ENCODE data around the gene MYOZ1. TPM values are rescaled to one million over a fixed set of nuclear protein-coding genes. Genes with fewer than 3 reads are reported as not detected.

MYOZ1 gene
- total and polyA plus RNA-seq, 2 donors (not counting 3 experiments of a cell fraction or from before 2014, with no cell fraction given), result not detected

- Histone ChIP-seq H3K9me3 (replicated peaks; ENCODE audit: control insufficient read depth, insufficient read depth, low read length) (no peaks in the 10 kb centered on the region), H3K9ac (replicated peaks; ENCODE audit: extremely low read depth, insufficient read depth, low read length) (peak overlapping the region; percentile 71), H3K79me2 (ENCODE audit: control insufficient read depth, insufficient read depth, low read length) (no peaks in the 10 kb centered on the region), H3K4me2 (ENCODE audit: insufficient read depth, low read length) (peak overlapping the region; percentile 95), H4K20me1 (replicated peaks; ENCODE audit: control insufficient read depth, extremely low read depth, insufficient read depth, low read length) (no peaks in the 10 kb centered on the region), H2AFZ (ENCODE audit: low read depth, low read length) (peak overlapping the region; percentile 94), H3K4me3 (replicated peaks in 1 of 3; ENCODE audit: insufficient read depth in 1 of 3, low read depth in 1 of 3, low read length in 3 of 3) (peak overlapping the region; percentile 66 to 82 (median 77)), H3K27ac (ENCODE audit: insufficient read depth, low read depth, low read length) (peak overlapping the region; percentile 4), H3K27me3 (ENCODE audit: control insufficient read depth in 2 of 2, insufficient read depth in 2 of 2, low read length in 2 of 2) (no peaks in the 10 kb centered on the region), H3K4me1 (ENCODE audit: control insufficient read depth, extremely low read depth, insufficient read depth, low read length) (peaks cover 9% of the 10 kb centered on the region), H3K36me3 (ENCODE audit: control insufficient read depth in 2 of 2, extremely low read depth in 1 of 2, insufficient read depth in 2 of 2, low read length in 2 of 2) (no peaks in the 10 kb centered on the region), H3K9me1 (replicated peaks; ENCODE audit: control insufficient read depth, extremely low read depth, insufficient read depth, low read length) (no peaks in the 10 kb centered on the region)
- ChIA-PET POLR2A (interaction anchor here (0.6 to 0.9 kb wide), 3 partner anchors 8 to 13 kb away, joined by 3 to 4 read pairs (median 3); no protein-coding TSS in a partner anchor), CTCF (interaction anchor here (0.6 to 2.4 kb wide), 6 partner anchors 15 to 329 kb away, joined by 3 to 9 read pairs (median 4); no protein-coding TSS in a partner anchor)
- TF ChIP-seq JUN (IDR thresholded peaks at IDR 0.05; ENCODE audit: borderline replicate concordance, insufficient read depth, insufficient read length, low read depth) (no peak), POLR2A (IDR thresholded peaks at IDR 0.05; ENCODE audit: low read depth, low read length) (no peak), CTCF (IDR thresholded peaks at IDR 0.05; ENCODE audit: extremely low read depth in 1 of 2, insufficient read depth in 1 of 2, low read depth in 1 of 2, low read length in 2 of 2) (no peak), FOS (IDR thresholded peaks at IDR 0.05; ENCODE audit: borderline replicate concordance, insufficient read depth, low read length) (no peak), POLR2AphosphoS5 (IDR thresholded peaks at IDR 0.05; ENCODE audit: insufficient read depth, low read depth, low read length) (no peak), EZH2 (IDR thresholded peaks at IDR 0.05; ENCODE audit: borderline replicate concordance, low read depth, low read length, severe bottlenecking) (no peak), GATA2 (IDR thresholded peaks at IDR 0.05; ENCODE audit: insufficient read depth, insufficient read length, low read depth, low read length) (no peak), MYC (IDR thresholded peaks at IDR 0.05; ENCODE audit: low read depth, low read length) (no peak), MAX (IDR thresholded peaks at IDR 0.05; ENCODE audit: insufficient read depth, insufficient read length) (no peak)
- intact Hi-C loops (cut with micrococcal nuclease), result loop anchor here (1.0 to 5.0 kb wide), 2 partner anchors 38 to 96 kb away; no protein-coding TSS in a partner anchor
- no peak for FAIRE-seq
- peak; percentile 47 for DNase-seq (ENCODE audit: low read depth, low spot score)
- BruUV-seq (replicated peaks), result no TSS peak
- dilution Hi-C loops (cut with MboI; ENCODE audit: extremely low pct_ligation_motif_present, low sequenced_read_pairs), result loop anchor here (10.0 kb wide), 1 partner anchor 90 kb away; no protein-coding TSS in a partner anchor
Observed at GRCh38 chr10:73625004-73625883, 16.0 kb downstream of the MYOZ1 start.

Data from endothelial cell of umbilical vein (primary cell).